Mammary epithelial cell (primary cell): ENCODE results near the gene LMAN2L.

Source experiments
- CTCF ChIP-seq, 2 donors: IDR thresholded peaks in 1 of 2; conservative IDR thresholded peaks in 1 of 2; 2 replicates each; pipeline ENCODE4 v1.5.1; 2011 to 2012; ENCODE audit warnings: inconsistent platforms in 2 of 2, low read length in 2 of 2, mild to moderate bottlenecking in 2 of 2, control low read depth in 1 of 2, low read depth in 1 of 2; ENCODE audit not compliant: insufficient read depth in 1 of 2; ENCODE audit errors: extremely low read depth in 1 of 2
- EZH2 ChIP-seq: IDR thresholded peaks from 2 replicates; pipeline ENCODE4 v1.6.1; 2012; ENCODE audit warnings: low read length, inconsistent platforms, borderline replicate concordance

- TF ChIP-seq CTCF (conservative IDR thresholded peaks at IDR 0.05 in 1 of 2, IDR thresholded peaks at IDR 0.05 in 1 of 2; ENCODE audit: extremely low read depth in 1 of 2, insufficient read depth in 1 of 2, low read depth in 1 of 2, low read length in 2 of 2): no peak
- no peak for TF ChIP-seq EZH2
These were observed 12.4 kb downstream of the LMAN2L start for GRCh38 chr2:96727431-96727830.
